Suppressor macrophage treated with lipopolysaccharide for 1 hour (primary cell): ENCODE data around the gene IQCK.
A peak's percentile ranks its signal among the peaks of the same experiment; 100 is the strongest.
"Not testable (repeated sequence)": the region's sequence is repeated elsewhere in the genome, so short reads cannot be mapped to it uniquely, and the experiment has no call there.

Experiments used
- DNase-seq, 3 donors: peaks; one replicate each; pipeline ENCODE4 v3.0.0-alpha.2; 2020 to 2022

The IQCK gene

DNA sequence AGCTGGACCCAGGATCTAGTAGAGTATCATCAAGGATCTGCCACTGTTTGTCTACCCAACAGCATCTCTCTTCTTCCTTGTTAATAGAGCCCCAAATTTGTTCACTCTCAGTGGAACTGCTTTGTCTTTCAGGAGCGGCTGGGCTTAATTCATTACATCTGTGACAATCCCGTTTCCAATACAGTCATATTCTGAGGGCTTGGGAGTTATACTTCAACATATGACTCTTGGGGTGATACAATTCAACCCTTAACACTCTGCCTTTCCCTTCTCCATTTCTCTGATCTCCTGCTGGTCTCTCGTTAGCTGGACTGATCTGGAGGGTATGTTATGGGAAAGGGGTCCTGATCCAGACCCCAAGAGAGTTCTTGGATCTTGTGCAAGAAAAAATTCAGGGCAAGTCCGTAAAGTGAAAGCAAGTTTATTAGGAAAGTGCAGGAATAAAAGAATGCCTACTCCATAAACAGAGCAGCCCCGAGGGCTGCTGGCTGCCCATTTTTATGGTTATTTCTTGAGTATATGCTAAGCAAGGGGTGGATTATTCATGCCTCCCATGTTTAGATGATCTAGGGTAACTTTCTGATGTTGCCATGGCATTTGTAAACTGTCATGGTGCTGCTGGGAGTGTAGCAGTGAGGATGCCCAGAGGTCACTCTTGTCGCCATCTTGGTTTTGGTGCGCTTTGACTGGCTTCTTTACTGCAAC lies 42.4 kb downstream of the IQCK start:
- no peak for DNase-seq

DNA sequence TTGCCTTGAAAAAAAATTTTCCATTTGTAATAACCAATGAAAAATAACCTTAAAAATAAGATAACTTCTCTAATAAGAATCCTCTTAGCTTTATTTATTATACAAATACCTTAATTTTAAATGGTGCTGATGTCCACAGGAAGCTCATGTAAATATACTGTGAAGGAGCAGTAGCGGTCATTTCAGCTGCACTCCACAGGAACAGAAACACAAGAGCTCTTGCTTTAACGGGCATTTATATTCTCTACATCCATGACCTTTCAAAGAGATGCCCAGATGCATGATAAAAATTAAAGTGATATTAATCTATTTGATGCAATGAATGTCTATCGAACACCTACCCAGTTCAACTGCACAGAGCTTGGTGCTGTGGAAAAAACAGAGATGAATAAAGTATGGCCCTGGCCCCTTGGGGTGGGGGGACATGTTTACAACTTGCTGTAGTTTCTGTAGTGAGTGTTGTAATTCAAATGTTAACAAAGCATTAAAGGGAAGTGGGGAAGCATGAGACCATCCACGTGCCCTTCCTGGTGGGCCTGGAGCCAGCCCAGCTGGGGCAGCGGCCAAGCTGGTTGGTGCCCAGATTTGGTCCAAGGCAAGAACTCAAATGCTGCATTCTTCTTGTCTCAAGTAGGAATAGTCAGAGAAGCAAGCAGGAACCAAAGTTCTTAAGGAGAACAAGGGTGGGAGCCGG lies 47.9 kb downstream of the IQCK start:
- DNase-seq = peak; percentile 30 to 47 (median 46)

DNA sequence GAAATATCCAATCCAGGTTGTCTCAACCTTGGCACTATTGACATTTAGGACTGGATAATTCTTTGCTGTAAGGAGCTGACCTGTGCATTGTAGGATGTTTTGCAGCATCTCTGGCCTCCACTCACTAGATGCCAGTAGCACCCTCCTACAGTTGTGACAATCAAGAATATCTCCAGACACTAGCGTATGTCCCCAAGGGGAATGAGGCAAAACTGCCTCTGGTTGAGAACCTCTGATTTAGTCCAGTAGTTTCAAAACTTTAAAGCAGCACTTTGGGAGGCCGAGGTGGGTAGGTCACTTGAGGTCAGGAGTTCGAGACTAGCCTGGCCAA lies 48.4 kb downstream of the IQCK start:
- no peak for DNase-seq

DNA sequence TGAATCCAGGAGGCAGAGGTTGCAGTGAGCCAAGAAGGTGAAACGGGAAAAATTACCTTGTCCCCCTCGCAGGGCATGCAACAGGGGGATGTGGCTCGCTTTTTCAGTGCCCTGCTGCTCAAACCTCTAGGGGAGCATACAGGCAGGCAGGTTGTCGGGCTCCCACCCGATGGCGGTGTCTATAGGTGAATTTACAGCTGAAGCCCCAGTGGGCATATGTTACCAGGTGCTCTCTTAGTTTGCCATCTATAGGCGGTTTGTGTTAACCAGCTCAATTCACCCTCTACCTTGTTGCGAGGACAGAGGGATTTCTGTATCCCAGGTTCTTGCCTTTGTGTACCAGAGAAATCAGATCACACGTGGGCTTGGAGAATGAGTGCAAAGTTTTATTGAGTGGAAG lies 48.9 kb downstream of the IQCK start:
- DNase-seq = no peak

DNA sequence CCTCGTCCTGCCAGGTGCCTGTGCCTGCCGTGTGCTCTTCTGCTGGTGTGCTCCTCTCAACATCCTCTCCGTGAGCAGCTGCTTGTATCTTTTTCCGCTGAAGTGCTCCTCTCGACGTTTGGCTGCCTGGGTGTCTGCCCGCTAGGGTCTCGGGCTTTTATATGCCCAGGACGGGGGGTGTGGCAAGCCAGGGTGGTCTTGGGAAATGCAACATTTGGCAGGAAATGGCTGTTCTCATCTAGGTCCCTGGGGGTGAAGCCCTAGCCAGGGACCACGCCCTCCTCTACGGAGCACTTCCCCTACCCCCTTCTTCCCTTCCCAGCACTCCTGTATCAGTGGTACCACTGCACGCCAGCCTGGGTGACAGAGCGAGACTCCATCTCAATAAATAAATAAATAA lies 49.4 kb downstream of the IQCK start:
- no peak for DNase-seq

DNA sequence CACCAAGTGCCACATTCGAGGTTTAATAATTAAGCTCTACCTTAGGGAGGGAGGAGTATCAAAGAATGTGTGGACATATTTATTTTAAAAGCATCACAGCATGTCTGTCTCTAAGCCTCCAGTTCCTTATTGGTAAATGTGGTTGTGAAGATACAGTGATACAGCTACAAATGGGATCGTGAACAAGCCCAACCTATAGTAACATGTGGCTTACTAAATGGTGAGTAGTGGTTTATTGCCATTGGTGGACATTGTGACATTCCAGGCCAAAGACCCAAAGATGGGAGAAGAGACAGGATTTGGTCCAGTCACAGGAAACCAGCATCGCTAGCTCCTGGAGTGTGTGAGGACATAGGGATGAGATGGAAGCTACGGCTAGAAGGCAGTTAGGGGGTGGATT lies 51.2 kb downstream of the IQCK start:
- DNase-seq = no peak

DNA sequence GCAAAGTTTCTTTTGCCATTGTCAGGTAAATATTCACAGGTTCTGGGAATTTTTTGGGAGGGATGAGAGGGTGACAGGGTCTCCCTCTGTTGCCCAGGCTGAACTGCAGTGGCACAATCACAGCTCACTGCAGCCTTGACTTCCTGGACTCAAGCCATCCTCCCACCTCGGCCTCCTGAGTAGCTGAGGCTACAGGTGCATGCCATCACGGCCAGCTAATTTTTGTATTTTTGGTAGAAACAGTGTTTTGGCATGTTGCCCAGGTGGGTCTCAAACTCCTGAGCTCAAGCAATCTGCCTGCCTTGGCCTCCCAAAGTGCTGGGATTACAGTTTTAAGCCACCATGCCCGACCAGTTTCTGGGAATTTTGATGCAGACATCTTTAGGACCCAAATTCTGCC lies 53.0 kb downstream of the IQCK start:
- DNase-seq = no peak

DNA sequence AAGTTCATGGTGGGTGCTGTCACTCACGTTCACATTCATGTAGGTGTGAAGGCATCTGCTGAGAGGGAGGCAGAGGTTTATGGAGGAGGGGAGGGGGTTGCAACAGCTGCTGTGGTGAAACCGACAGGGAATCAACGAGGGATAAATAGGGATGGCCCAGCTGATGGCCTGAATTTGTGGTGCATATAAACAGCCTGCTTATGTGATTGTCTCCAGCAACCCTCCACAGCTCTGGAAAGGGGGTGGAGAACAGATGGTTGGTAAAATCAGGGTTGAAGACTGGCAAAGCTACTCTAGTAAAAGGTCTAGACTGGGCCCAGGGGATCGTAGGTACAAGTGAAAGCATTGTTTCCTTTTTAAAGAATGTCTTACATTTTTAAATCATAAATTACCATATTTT lies 53.7 kb downstream of the IQCK start:
- no peak for DNase-seq

DNA sequence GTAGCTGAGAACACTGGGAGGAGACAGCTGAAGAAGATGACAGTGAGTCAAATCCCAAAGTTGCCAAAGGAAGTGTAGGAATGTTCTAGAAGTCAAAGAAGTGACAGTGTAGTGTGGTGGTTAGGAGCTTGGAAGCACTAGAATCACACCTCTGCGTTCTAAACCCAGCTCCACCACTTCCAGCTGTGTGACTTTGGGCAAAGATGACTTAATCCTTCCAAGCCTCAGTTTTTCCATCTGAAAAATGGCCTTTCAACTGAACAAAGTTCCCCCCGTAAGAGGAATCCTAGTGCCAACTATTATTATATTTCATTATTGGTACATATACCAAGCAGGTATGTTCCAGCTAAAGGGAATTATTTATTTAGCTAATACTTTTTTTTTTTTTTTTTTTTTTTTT lies 56.0 kb downstream of the IQCK start:
- no peak for DNase-seq

DNA sequence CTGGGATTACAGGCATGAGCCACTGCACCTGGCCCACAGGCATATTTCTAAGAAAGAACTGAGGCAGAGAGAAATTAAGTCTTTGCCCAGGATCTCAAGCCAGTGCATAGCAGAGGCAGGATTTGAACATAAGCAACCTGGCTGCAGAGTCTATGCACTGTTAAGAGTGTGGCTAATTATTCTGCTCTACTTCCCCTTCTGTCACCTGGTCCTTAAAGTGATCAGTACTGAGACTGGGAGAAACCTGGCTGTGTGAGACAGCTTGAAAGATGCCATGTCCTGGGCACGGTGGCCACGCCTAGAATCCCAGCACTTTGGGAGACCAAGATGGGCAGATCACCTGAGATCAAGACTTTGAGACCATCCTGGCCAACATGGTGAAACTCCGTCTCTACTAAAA lies 58.1 kb downstream of the IQCK start:
- DNase-seq = no peak

DNA sequence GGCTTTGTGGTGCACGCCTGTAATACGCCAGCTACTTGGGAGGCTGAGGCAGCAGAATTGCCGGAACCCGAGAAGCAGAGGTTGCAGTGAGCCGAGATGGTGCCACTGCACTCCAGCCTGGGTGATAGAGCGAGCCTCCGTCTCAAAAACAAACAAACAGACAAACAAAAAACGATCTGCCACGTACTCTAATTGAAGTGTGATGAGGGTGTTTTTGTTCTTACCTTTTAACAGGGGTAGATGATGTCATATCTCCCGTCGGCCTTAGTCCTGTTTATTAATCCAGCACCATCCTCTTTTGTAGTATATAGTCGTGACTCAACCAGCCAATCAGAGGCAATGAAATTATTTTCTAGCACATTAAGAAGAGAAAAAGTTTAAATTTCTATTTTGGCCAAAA lies 58.5 kb downstream of the IQCK start:
- no peak for DNase-seq

DNA sequence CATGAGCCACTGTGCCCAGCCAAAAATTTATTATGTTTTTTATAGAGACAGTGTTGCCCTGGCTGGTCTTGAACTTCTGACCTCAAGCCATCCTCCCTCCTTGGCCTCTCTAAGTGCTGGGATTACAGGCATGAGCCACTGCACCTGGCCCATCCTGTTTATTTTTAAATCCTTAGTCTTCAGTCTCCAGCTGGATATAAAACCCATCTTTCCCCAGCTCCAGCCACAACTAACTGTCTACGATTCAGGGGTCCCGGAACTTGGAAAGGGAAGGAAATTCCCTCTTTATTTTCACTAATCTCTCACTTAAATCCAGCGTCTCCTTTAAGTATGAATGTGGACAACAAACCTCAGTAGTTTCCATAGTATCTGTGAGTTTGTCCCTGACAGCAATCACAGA lies 62.2 kb downstream of the IQCK start:
- DNase-seq = no peak

DNA sequence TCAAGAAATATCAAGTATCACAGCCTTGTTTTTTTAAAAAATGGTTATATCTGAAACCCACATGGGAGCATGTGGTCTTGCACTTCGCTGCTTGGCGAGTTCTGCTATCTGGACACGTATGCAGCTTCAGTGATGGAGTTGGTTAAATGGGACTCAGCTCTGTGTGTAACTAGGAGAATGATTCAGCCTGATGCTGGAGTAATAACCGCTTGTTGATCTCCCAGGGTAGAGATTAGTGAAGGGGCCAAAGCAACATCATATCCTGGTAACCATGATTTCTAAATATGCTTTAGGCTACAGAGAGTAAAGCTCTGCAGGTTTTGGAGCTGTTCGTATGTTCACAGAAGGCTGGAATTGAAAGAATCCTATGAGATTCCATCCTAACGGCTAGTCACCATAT lies 63.2 kb downstream of the IQCK start:
- no peak for DNase-seq

DNA sequence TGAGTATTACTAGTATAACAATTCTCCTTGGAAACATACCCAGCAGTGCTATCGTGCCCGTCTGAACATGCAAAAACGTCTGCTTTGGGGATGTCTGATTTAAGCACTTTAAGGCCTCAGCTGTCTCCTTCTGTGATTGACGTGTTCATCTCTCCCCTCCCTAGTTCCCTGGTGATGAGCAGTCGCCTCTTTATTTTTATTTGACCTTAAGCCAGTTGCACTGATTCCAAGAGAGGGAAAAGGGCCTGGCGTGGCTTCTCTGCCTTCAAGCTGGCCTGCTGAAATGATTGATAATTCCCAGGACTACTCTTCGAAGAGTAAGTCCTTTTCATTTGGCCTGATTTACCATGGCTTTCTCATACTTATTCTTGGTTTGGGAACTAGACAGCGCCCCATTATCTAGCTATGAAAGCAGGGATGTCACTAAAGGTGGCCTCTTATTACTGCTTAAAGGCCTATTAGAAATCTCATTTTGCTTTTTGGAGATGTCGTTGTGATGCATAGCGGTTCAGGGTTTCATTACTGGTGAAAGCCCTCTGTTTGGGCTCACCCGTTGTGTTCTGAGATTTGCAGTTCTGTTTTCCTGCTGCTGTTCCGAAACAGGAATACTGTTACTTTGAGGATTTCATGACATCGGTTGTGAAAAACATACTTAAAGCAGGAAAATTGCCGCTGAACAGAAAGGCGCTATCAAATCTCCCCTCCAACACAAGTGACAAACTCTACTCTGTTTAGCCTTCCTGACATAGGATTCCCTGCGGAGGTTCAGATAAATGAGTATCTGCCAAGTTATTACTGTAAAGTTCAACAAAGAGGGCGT lies 65.5 kb downstream of the IQCK start:
- DNase-seq = no peak

DNA sequence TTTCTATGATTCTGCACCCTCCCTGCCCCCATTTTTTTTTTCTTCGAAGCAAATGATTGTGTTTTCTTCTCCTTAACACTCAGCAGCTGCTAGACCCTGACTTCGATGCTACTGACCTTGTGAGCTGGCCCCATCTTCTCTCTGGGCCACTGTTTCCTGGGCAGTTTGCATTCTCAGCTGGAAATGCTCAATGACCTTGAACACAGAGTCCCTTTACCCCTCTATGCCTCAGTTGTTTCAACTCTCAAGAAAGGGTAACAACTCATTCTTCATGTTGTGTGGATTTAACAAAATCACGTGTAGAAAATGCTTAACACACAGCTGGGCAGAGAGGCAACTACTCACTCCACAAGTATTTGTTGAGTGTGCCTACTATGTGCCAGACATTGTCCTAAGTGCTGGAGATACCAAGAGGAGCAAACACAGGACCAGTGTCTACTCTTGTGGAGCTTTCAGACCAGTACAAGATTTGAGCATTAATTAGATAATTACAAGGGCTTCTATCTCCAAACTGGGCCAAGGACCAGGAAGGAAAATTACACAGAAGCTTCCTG lies 66.2 kb downstream of the IQCK start:
- DNase-seq = no peak

DNA sequence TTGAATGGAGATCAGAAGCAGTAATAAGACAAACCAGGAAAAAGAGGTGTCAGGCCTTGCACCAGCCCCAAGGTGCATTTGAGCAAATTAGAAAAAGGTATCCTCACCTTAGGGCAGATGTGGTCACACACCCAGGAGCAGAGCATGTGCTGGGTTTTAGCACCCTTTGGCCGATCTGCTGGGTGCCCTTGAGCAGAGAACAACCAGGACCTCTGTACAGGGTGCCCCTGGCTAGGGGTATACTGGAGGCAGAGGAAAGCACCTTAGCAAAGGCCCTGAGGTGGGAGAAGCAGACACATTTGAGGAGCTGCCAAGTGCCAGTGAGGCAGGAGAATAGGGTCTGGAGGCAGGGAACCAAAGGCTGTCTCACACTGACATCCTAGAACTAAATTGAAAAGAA lies 67.0 kb downstream of the IQCK start:
- DNase-seq = no peak

DNA sequence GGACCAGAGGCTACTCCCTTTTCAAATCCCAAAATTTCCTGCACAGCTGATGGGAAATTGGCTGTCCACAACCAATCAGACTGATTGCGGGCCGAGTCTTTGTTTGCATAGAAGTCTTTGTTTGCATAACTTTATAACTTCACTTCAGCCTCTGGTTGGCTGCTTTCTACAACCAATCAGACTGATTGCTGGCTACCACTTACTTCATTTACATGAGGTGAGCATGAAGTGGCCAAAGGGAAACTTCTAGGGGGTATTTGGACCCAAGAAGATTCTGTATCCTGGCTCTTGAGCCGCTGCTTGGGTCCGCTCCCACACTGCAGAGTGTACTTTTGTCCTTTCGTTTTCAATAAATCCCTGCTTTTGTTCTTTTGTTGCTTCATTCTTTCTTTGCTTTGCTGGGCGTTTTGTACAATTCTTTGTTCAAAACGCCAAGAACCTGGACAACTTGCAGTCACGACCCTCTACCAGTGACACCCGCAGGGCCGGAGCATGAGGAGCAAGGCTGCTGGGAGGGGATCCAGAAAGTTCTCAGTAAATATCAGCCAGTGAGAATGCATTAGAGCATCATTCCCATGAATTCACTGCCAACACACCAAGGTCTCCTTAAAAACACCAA lies 67.5 kb downstream of the IQCK start:
- no peak for DNase-seq

DNA sequence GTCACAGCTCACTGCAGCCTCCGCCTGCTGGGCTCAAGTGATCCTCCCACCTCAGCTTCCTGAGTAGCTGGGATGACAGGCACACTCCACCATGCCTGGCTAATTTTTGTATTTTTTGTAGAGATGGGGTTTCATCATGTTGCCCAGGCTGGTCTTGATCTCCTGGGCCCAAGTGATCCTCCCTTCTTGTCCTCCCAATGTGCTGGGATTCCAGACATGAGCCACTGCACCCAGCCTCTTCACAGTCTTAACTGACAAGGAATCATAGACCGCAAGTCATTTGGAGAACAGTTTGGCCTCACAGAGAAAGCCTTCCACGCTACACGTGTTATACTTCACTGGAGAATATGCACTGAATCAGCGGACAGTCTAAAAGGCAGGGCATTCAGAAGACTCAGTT lies 83.3 kb downstream of the IQCK start:
- not testable (repeated sequence) for DNase-seq

DNA sequence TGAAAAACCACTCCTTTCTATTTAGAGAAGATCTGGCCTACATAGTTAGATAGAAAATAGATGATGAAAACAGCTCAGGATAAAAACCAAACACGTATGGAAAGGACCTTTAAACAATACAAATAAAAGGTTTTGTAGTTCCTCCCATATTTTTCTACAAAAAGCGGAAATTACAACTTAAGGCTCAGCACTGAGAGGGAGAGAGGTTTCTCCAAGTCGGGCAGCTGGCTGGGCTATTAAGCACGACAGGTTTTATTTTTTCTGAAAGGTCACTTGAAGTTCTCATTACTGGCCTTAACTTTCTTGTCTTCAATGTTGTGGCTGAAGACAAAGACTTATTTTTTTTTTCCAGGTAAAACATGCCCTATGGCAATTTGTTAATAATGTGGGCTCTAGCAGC lies 83.8 kb downstream of the IQCK start:
- DNase-seq = not testable (repeated sequence)

DNA sequence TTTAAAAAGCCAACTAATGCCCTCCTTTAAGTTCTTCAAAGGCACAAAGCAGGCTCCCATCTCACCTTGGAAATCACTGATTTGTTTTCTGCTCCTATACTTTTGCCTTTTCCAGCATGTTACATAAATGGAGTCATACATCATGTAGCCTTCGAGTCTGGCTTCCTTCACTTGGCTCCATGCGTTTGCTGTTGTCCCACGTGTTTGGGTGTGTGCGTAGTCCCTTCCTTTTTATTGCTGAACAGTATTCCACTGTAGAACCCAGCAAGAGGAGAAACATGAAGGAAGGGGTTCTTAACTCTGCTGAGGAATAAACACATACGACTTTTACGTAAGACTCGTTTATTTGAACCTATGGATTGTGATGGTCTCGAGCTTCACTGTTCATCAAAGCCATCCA lies 84.5 kb downstream of the IQCK start:
- DNase-seq = no peak

DNA sequence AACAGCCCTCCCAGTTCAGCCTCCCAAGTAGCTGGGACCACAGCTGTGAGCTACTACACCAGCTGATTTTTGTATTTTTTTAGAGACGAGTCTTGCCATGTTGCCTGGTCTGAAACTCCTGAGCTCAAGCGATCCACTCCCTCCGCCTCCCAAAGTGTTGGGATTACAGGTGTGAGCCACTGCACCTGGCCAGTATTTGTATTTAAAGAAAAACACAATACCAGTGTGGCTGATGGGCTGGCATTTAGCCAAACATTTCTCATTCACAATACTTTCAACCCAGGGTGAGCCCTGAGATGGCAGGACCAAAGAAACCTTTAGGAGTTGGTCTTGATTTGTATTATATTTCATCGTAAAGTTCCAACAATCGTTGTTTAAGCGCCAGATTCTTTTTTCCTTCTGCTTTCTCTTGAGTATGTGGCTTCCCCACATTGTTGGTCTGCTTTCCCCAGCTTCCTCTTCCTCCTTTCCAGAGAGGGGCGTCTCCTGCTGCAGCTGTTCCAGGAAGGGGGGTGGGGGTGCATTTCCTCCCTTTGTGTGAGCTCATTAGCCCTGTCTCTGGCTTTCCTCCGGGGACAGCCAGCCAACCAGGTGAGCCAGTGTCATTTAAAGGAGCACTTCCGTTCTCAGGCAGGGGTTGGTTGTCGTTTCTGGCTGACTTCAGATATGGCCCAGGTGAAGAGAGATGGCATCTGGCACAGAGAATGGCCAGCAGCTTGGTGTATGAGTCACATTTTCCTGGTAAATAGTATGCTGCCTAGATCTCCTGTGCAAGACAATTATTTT lies 86.7 kb downstream of the IQCK start:
- DNase-seq = peak; percentile 38 to 63 (median 51)

DNA sequence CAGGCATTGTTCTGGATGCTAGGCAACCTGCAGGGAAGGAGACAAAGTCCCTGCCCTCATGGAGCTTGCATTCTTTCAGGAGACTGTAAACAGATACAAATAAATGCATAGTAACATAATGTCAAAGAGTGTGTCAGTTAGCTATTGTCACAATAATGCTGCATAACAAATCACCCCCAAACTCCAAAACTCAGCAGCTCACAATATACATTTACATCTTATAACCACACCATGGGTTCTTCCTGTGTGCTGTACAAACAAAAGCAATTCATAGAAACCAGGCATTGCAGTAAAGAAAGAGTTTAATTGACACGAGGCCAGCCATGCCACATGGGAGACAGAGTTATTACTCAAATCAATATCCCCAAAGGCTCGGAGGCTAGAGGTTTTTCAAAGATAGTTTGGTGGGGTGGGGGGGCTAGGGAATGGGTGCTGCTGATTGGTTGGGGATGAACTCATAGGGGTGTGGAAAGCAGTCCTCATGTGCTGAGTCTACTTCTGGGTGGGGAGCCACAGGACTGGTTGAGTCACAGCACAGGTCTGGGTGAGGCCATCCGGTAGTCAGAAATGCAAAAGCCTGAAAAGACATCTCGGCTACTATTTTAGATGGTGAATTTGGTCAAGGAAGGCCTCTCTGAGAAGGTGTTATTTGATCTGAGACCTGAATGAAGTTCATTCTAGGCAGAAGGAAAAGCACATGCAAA lies 87.5 kb downstream of the IQCK start:
- no peak for DNase-seq
